Measurements from ENCODE around the gene CCSER1.

CCSER1 gene

DNA sequence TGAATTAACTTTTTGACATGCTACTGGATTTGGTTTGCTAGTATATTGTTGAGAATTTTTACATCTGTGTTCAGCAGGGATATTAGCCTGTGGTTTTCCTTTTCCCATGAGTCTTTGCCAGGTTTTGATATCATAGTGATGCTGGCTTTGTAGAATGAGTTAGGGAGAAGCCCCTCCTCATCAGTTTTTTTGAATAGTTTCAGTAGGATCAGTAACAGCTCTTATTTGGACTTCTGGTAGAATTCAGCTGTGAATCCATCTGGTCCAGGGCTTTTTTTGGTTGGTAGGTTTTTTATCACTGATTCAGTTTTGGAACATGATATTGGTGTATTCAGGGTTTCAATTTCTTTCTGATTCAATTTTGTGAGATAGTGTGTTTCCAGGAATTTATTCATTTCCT lies 1386.1 kb downstream of the CCSER1 start:
- H3K36me3 ChIP-seq (ENCODE audit: control insufficient read depth in 2 of 2, insufficient read depth in 2 of 2, low read length in 2 of 2) = no peaks in the 10 kb centered on the region
- H3K9ac ChIP-seq (ENCODE audit: low read length in 2 of 2) = no peak overlapping the region
- no peaks in the 10 kb centered on the region for H3K27me3 ChIP-seq (ENCODE audit: control insufficient read depth in 1 of 2, insufficient read depth in 2 of 2, low read length in 2 of 2)
- H3K27ac ChIP-seq (ENCODE audit: low read length) = no peak overlapping the region
- H3K4me1 ChIP-seq (ENCODE audit: control insufficient read depth, insufficient read depth, low read length) = no peaks in the 10 kb centered on the region
- peaks cover 0 to 10% of the 10 kb centered on the region in 2 donors for H3K9me3 ChIP-seq (ENCODE audit: control insufficient read depth in 2 of 2, low read length in 2 of 2)
- no peak overlapping the region for H3K4me3 ChIP-seq (ENCODE audit: low read length in 2 of 2)

DNA sequence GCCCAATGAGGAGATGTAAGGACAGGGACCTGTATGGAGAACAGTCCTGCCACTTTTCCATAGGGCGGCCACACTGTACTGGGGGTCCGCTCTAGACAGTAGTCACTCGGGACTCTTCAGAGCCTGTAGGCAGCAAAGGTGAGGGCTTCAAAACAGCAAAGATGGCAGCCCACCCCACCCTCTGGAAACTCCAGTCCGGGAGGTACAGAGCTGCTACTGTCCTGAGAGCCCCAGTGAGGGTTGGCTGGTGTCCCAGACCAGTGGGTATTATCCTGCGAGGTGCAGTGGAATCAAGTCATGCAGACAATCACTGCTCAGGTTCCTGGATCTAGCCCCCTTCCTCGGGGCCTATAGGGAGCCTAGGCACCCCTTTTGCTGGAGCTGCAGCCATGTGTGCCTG lies 1392.0 kb downstream of the CCSER1 start:
- Histone ChIP-seq H3K27ac (ENCODE audit: low read length) (no peak overlapping the region), H3K9me3 (ENCODE audit: control insufficient read depth in 2 of 2, low read length in 2 of 2) (peaks cover 0 to 10% of the 10 kb centered on the region in 2 donors), H3K36me3 (ENCODE audit: control insufficient read depth in 2 of 2, insufficient read depth in 2 of 2, low read length in 2 of 2) (no peaks in the 10 kb centered on the region)

DNA sequence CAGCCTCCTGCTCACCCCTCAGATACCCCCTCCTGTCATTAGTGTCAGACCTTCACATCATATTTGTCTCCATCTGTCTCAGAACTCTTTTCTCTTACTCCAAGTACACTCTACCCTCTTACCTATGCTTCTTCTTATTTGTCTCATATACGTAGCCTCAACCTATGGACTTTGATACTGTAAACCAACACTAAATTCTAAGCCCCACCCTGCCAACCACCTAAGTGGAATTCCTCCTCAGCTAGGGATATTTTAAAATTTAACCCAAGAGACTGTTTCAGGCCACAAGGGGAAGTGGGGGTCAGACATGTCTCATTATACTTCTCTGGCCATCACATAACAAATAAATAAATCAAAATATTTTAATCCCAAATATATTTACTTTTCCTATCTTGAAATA lies 1398.4 kb downstream of the CCSER1 start:
- Histone ChIP-seq H3K9ac (ENCODE audit: low read length in 2 of 2) (no peak overlapping the region), H3K36me3 (ENCODE audit: control insufficient read depth in 2 of 2, insufficient read depth in 2 of 2, low read length in 2 of 2) (no peaks in the 10 kb centered on the region), H3K4me1 (ENCODE audit: control insufficient read depth, insufficient read depth, low read length) (no peaks in the 10 kb centered on the region), H3K9me3 (ENCODE audit: control insufficient read depth in 2 of 2, low read length in 2 of 2) (no peaks in the 10 kb centered on the region), H3K27me3 (ENCODE audit: control insufficient read depth in 1 of 2, insufficient read depth in 2 of 2, low read length in 2 of 2) (no peaks in the 10 kb centered on the region), H3K4me3 (ENCODE audit: low read length in 2 of 2) (no peak overlapping the region), H3K27ac (ENCODE audit: low read length) (no peak overlapping the region)

More for the DNA sequence above, 1392.0 kb downstream of the CCSER1 start:
- Histone ChIP-seq H3K4me1 (ENCODE audit: control insufficient read depth, insufficient read depth, low read length) (no peaks in the 10 kb centered on the region), H3K27me3 (ENCODE audit: control insufficient read depth in 1 of 2, insufficient read depth in 2 of 2, low read length in 2 of 2) (no peaks in the 10 kb centered on the region), H3K9ac (ENCODE audit: low read length in 2 of 2) (no peak overlapping the region), H3K4me3 (ENCODE audit: low read length in 2 of 2) (no peak overlapping the region)

DNA sequence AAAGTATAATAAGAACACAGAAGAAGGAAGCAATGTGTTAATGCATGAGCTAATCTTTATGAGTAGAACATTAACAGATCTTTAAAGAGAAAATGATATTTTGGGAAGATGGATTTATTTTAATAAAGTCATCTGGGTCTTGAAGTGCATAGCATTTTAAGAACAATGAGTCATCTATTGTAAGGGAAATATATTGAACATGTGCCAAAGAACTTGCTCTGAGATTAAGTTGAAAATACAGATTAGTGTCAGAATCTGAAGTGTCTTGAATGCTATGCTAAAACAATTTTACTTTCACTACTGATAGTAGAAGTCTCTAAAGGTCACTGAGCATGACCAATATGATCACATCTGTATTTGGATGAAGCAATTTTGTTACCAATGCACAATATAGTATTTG lies 1399.9 kb downstream of the CCSER1 start:
- Histone ChIP-seq H3K4me3 (ENCODE audit: low read length in 2 of 2) (no peak overlapping the region), H3K9me3 (ENCODE audit: control insufficient read depth in 2 of 2, low read length in 2 of 2) (no peaks in the 10 kb centered on the region), H3K4me1 (ENCODE audit: control insufficient read depth, insufficient read depth, low read length) (no peaks in the 10 kb centered on the region), H3K36me3 (ENCODE audit: control insufficient read depth in 2 of 2, insufficient read depth in 2 of 2, low read length in 2 of 2) (no peaks in the 10 kb centered on the region), H3K9ac (ENCODE audit: low read length in 2 of 2) (no peak overlapping the region), H3K27me3 (ENCODE audit: control insufficient read depth in 1 of 2, insufficient read depth in 2 of 2, low read length in 2 of 2) (no peaks in the 10 kb centered on the region), H3K27ac (ENCODE audit: low read length) (no peak overlapping the region)

DNA sequence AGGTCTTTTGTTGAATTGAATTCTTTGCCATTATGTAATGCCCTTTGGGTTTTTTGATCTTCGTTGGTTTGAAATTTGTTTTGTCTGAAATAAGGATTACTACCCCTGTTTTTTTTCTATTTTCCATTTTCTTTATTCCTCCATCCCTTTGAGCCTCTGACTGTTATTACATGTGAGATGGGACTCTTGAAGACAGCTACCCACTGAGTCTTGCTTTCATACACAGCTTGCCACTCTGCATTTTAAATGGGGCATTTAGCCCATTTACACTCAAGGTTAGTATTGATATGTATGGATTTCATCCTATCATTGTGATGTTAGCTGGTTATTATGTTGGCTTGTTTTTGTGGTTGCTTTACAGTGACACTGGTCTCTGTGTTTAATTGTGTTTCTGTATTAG lies 1440.4 kb downstream of the CCSER1 start:
- Histone ChIP-seq H3K9ac (ENCODE audit: low read length in 2 of 2) (no peak overlapping the region), H3K4me3 (ENCODE audit: low read length in 2 of 2) (no peak overlapping the region), H3K27ac (ENCODE audit: low read length) (no peak overlapping the region), H3K36me3 (ENCODE audit: control insufficient read depth in 2 of 2, insufficient read depth in 2 of 2, low read length in 2 of 2) (no peaks in the 10 kb centered on the region), H3K9me3 (ENCODE audit: control insufficient read depth in 2 of 2, low read length in 2 of 2) (peaks cover 0 to 9% of the 10 kb centered on the region in 2 donors), H3K27me3 (ENCODE audit: control insufficient read depth in 1 of 2, insufficient read depth in 2 of 2, low read length in 2 of 2) (no peaks in the 10 kb centered on the region), H3K4me1 (ENCODE audit: control insufficient read depth, insufficient read depth, low read length) (no peaks in the 10 kb centered on the region)

DNA sequence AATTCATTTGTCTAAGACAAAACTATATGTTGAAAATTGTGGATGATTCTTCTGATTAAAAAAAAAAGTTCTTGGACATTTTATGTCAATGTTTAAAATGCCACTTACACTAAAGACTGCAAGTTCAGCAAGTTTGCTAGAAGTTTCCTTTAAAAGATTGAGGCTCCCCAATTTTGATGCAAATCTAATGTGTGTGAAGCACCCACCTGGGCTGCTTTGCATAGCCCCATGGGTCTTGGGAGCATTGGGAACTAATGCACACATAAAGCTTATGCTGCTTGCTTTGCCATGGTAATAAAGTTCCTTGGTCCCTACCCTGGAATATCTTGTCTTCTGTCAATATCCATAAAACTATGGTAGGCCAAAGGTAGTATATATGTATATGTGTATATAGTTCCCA lies 1450.7 kb downstream of the CCSER1 start:
- no peak overlapping the region for H3K4me3 ChIP-seq (ENCODE audit: low read length in 2 of 2)
- no peaks in the 10 kb centered on the region for H3K36me3 ChIP-seq (ENCODE audit: control insufficient read depth in 2 of 2, insufficient read depth in 2 of 2, low read length in 2 of 2)
- H3K9ac ChIP-seq (ENCODE audit: low read length in 2 of 2) = no peak overlapping the region
- H3K27me3 ChIP-seq (ENCODE audit: control insufficient read depth in 1 of 2, insufficient read depth in 2 of 2, low read length in 2 of 2) = no peaks in the 10 kb centered on the region
- H3K9me3 ChIP-seq (ENCODE audit: control insufficient read depth in 2 of 2, low read length in 2 of 2) = no peaks in the 10 kb centered on the region
- no peaks in the 10 kb centered on the region for H3K4me1 ChIP-seq (ENCODE audit: control insufficient read depth, insufficient read depth, low read length)
- H3K27ac ChIP-seq (ENCODE audit: low read length) = no peak overlapping the region

DNA sequence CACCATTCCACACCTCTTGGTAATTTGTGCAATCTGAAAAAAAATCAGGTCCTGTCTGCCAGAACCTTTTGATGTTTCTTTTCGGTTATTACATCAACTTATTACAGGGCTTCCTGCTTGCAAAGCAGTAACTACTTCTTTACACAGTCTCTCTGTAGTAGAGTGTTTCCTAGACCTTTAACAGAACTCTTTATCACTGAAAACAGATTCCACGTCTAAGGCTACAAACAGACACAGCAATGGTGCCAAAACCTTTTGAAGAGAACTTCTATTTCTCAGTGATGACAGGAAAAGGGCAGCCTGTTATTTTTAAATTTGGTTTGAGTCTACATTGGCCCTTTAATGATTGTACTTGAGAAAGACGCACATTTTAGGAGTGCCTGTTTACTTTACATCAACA lies 1463.1 kb downstream of the CCSER1 start:
- H3K27ac ChIP-seq (ENCODE audit: low read length) = no peak overlapping the region
- no peaks in the 10 kb centered on the region for H3K9me3 ChIP-seq (ENCODE audit: control insufficient read depth in 2 of 2, low read length in 2 of 2)
- H3K9ac ChIP-seq (ENCODE audit: low read length in 2 of 2) = no peak overlapping the region
- no peaks in the 10 kb centered on the region for H3K36me3 ChIP-seq (ENCODE audit: control insufficient read depth in 2 of 2, insufficient read depth in 2 of 2, low read length in 2 of 2)
- H3K4me3 ChIP-seq (ENCODE audit: low read length in 2 of 2) = no peak overlapping the region
- no peaks in the 10 kb centered on the region for H3K27me3 ChIP-seq (ENCODE audit: control insufficient read depth in 1 of 2, insufficient read depth in 2 of 2, low read length in 2 of 2)
- no peaks in the 10 kb centered on the region for H3K4me1 ChIP-seq (ENCODE audit: control insufficient read depth, insufficient read depth, low read length)

DNA sequence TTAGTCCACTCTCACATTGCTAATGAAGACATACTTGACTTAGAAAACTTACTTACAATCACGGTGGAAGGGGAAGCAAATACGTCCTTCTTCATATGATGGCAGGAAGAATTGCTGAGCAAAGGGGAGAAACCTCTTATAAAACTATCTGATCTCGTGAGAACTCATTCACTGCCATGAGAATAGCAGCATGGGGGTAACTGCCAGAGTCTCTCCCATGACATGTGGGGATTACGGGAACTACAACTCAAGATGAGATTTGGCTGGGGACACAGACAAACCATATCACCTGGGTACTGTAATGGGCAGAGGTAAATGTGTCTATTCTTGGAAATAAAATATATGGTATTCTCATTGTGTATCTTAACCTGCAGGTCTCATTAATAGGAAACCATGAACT lies 1464.9 kb downstream of the CCSER1 start:
- Histone ChIP-seq H3K27ac (ENCODE audit: low read length) (no peak overlapping the region), H3K4me3 (ENCODE audit: low read length in 2 of 2) (no peak overlapping the region), H3K36me3 (ENCODE audit: control insufficient read depth in 2 of 2, insufficient read depth in 2 of 2, low read length in 2 of 2) (no peaks in the 10 kb centered on the region), H3K27me3 (ENCODE audit: control insufficient read depth in 1 of 2, insufficient read depth in 2 of 2, low read length in 2 of 2) (no peaks in the 10 kb centered on the region), H3K4me1 (ENCODE audit: control insufficient read depth, insufficient read depth, low read length) (no peaks in the 10 kb centered on the region), H3K9me3 (ENCODE audit: control insufficient read depth in 2 of 2, low read length in 2 of 2) (no peaks in the 10 kb centered on the region), H3K9ac (ENCODE audit: low read length in 2 of 2) (no peak overlapping the region)

DNA sequence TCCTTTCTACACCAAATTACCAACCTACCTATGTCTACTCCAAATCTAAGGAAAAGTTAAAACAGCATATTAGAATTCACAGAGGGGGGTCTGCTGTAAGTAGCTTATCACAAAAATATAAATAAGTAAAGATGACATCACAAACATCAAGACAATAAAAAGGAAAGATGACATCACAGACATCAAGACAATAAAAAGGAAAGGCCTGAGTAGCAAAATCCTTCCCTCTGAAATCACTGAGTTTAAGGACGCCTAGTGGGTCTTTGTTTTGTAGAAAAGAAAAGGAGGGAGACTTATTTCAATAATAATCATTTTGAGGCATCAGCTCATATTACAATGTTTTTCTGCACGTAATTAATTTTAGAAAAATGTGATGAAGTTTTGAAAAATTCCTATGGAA lies 1469.5 kb downstream of the CCSER1 start:
- Histone ChIP-seq H3K36me3 (ENCODE audit: control insufficient read depth in 2 of 2, insufficient read depth in 2 of 2, low read length in 2 of 2) (no peaks in the 10 kb centered on the region), H3K27me3 (ENCODE audit: control insufficient read depth in 1 of 2, insufficient read depth in 2 of 2, low read length in 2 of 2) (no peaks in the 10 kb centered on the region), H3K27ac (ENCODE audit: low read length) (no peak overlapping the region), H3K4me1 (ENCODE audit: control insufficient read depth, insufficient read depth, low read length) (no peaks in the 10 kb centered on the region), H3K4me3 (ENCODE audit: low read length in 2 of 2) (no peak overlapping the region), H3K9me3 (ENCODE audit: control insufficient read depth in 2 of 2, low read length in 2 of 2) (no peaks in the 10 kb centered on the region), H3K9ac (ENCODE audit: low read length in 2 of 2) (no peak overlapping the region)

DNA sequence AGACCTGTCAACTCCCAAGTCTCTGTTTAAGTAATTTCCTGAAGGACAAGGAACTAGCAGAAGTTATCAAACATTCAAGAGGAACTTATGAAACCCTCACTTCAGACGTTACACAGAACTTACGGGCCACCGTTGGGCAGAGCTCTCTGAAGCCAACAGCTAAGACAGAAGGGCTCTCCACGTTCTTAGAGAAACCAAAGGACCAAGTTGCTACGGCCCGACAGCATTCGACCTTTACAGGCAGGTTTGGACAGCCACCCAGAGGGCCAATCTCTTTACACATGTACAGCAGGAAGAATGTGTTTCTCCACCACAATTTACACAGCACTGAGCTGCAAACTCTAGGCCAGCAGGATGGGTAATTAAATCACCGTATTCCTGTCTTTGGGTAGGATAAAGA lies 1471.5 kb downstream of the CCSER1 start:
- Histone ChIP-seq H3K27me3 (ENCODE audit: control insufficient read depth in 1 of 2, insufficient read depth in 2 of 2, low read length in 2 of 2) (no peaks in the 10 kb centered on the region), H3K4me1 (ENCODE audit: control insufficient read depth, insufficient read depth, low read length) (no peaks in the 10 kb centered on the region), H3K4me3 (ENCODE audit: low read length in 2 of 2) (no peak overlapping the region), H3K36me3 (ENCODE audit: control insufficient read depth in 2 of 2, insufficient read depth in 2 of 2, low read length in 2 of 2) (no peaks in the 10 kb centered on the region), H3K9ac (ENCODE audit: low read length in 2 of 2) (no peak overlapping the region), H3K9me3 (ENCODE audit: control insufficient read depth in 2 of 2, low read length in 2 of 2) (no peaks in the 10 kb centered on the region), H3K27ac (ENCODE audit: low read length) (no peak overlapping the region)

DNA sequence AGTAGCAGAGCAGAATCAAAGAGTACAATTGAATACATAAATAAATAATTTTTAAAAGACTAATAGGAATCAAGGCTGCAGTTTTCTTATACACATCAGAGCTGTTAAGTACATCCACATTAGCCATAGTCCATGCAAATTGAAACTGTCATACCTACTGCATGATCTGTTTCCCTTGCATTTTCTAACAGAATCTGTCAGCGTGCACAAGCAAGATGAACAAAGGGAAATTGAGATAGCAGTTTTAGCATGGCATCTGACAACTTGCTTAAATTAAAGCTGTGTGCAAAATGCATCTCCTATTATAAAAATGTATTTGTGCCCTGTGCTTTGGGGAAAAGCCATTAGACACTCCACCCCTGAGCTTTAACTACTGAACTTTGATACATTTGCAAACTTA lies 1473.1 kb downstream of the CCSER1 start:
- Histone ChIP-seq H3K4me1 (ENCODE audit: control insufficient read depth, insufficient read depth, low read length) (no peaks in the 10 kb centered on the region), H3K9ac (ENCODE audit: low read length in 2 of 2) (no peak overlapping the region), H3K36me3 (ENCODE audit: control insufficient read depth in 2 of 2, insufficient read depth in 2 of 2, low read length in 2 of 2) (no peaks in the 10 kb centered on the region), H3K27ac (ENCODE audit: low read length) (no peak overlapping the region), H3K4me3 (ENCODE audit: low read length in 2 of 2) (no peak overlapping the region), H3K9me3 (ENCODE audit: control insufficient read depth in 2 of 2, low read length in 2 of 2) (no peaks in the 10 kb centered on the region), H3K27me3 (ENCODE audit: control insufficient read depth in 1 of 2, insufficient read depth in 2 of 2, low read length in 2 of 2) (no peaks in the 10 kb centered on the region)

DNA sequence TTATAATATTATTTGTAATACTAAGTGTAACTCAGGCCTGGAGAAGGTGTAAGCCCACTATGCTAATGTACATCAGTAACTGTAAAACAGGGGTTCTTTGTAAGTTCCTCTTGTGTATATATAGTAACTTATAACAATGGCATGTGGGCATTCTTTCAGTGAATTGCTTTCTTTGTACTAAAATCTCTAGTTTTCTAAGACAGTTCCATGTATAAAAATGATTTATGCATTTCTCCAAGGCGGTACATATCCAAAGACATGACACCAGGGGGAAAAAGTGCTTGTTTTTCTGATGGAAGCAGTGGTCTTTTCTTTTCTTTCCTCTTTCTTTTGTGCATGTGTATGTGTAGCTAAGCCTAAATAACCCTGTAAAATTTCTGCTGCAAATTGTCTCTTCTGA lies 1474.2 kb downstream of the CCSER1 start:
- no peaks in the 10 kb centered on the region for H3K36me3 ChIP-seq (ENCODE audit: control insufficient read depth in 2 of 2, insufficient read depth in 2 of 2, low read length in 2 of 2)
- no peaks in the 10 kb centered on the region for H3K27me3 ChIP-seq (ENCODE audit: control insufficient read depth in 1 of 2, insufficient read depth in 2 of 2, low read length in 2 of 2)
- H3K4me1 ChIP-seq (ENCODE audit: control insufficient read depth, insufficient read depth, low read length) = no peaks in the 10 kb centered on the region
- H3K4me3 ChIP-seq (ENCODE audit: low read length in 2 of 2) = no peak overlapping the region
- H3K27ac ChIP-seq (ENCODE audit: low read length) = no peak overlapping the region
- H3K9ac ChIP-seq (ENCODE audit: low read length in 2 of 2) = no peak overlapping the region
- no peaks in the 10 kb centered on the region for H3K9me3 ChIP-seq (ENCODE audit: control insufficient read depth in 2 of 2, low read length in 2 of 2)

Data from stomach smooth muscle (tissue), 2 donors.